WERI-Rb-1 (cell line): ENCODE measurements around the gene AP1B1.
"Not testable (repeated sequence)": the region's sequence is repeated elsewhere in the genome, so short reads cannot be mapped to it uniquely, and the experiment has no call there.

Source experiments
- DNase-seq: peaks from one replicate; pipeline ENCODE4 v3.0.0-alpha.2; 2020
- H3K27ac ChIP-seq: fragments of 250-450 bp; sonication (Bioruptor Pico); 2 replicates; pipeline ENCODE4 v1.5.1; 2020; ENCODE audit warnings: mild to moderate bottlenecking, moderate library complexity
- H3K27me3 ChIP-seq: fragments of 250-450 bp; sonication (Bioruptor Pico); 2 replicates; pipeline ENCODE4 v1.5.1; 2021; ENCODE audit warnings: mild to moderate bottlenecking, low read depth, moderate library complexity; ENCODE audit not compliant: insufficient read depth, severe bottlenecking
- H3K36me3 ChIP-seq: fragments of 250-450 bp; sonication (Bioruptor Pico); 2 replicates; pipeline ENCODE4 v1.5.1; 2020; ENCODE audit warnings: mild to moderate bottlenecking, moderate library complexity
- H3K4me3 ChIP-seq: 2 replicates; pipeline ENCODE4 v1.5.1; 2011; ENCODE audit warnings: low read depth, mild to moderate bottlenecking, control low read depth, low read length
- H3K9me3 ChIP-seq: fragments of 250-450 bp; sonication (Bioruptor Pico); 2 replicates; pipeline ENCODE4 v1.5.1; 2021; ENCODE audit warnings: mild to moderate bottlenecking, moderate library complexity; ENCODE audit not compliant: severe bottlenecking
- TF ChIP-seq, protein P1 (sequence below): IDR thresholded peaks from 2 replicates; pipeline ENCODE4 v1.5.1; 2011; ENCODE audit warnings: low read depth, mild to moderate bottlenecking, control low read depth, inconsistent platforms, low read length

Gene AP1B1

DNA sequence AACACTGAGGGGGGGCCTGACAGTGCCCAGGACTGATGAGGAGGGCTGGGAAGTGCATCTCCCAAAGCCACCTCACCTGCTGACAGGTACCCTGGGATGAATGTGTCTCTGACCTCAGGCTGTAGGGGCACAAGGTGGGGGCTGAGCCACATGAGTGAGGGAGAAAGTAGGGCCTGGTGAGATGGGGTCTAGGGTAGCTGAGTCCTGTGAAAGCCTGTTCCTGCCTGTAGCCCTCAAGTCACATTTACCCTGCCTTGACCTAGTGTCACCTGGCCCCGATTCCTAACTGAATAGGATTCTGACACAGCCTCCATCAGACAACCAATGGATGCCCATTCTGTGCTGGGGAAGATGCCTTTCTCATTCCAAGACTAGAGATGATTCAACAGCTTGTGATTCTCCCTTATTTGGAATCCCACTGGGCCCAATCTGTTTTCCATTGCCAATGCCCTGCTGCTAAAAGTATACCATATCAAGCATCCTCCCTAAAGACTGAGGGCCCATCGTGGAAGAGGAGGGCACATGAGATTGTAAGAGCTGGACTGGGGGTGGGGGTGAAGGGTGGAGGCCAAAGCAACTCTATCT is 38.9 kb upstream of the AP1B1 start:
- TF ChIP-seq, protein P1, sequence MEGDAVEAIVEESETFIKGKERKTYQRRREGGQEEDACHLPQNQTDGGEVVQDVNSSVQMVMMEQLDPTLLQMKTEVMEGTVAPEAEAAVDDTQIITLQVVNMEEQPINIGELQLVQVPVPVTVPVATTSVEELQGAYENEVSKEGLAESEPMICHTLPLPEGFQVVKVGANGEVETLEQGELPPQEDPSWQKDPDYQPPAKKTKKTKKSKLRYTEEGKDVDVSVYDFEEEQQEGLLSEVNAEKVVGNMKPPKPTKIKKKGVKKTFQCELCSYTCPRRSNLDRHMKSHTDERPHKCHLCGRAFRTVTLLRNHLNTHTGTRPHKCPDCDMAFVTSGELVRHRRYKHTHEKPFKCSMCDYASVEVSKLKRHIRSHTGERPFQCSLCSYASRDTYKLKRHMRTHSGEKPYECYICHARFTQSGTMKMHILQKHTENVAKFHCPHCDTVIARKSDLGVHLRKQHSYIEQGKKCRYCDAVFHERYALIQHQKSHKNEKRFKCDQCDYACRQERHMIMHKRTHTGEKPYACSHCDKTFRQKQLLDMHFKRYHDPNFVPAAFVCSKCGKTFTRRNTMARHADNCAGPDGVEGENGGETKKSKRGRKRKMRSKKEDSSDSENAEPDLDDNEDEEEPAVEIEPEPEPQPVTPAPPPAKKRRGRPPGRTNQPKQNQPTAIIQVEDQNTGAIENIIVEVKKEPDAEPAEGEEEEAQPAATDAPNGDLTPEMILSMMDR, result no peak
- H3K27ac ChIP-seq, result no peak overlapping the region
- no peaks in the 10 kb centered on the region for H3K9me3 ChIP-seq
- no peak overlapping the region for H3K4me3 ChIP-seq
- no peak for DNase-seq
- no peaks in the 10 kb centered on the region for H3K27me3 ChIP-seq
- H3K36me3 ChIP-seq, result no peaks in the 10 kb centered on the region

DNA sequence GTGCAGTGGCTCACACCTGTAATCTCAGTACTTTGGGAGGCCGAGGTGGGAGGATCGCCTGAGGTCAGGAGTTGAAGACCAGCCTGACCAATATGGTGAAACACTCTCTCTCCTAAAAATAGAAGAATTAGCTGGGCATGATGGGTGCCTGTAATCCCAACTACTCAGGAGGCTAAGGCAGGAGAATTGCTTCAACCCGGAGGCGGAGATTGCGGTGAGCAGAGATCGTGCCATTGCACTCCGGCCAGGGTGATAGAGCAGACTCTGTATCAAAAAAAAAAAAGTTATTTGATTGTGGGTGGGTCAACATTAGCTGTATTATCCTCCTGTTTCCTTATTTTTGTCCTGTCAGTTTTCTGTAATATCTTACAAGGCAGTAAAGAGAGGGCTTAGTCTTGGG is 38.1 kb upstream of the AP1B1 start:
- H3K27ac ChIP-seq, result no peak overlapping the region
- H3K9me3 ChIP-seq, result no peaks in the 10 kb centered on the region
- no peak for DNase-seq
- H3K4me3 ChIP-seq, result no peak overlapping the region
- no peaks in the 10 kb centered on the region for H3K27me3 ChIP-seq
- no peaks in the 10 kb centered on the region for H3K36me3 ChIP-seq
- TF ChIP-seq, protein P1, result no peak

GRCh38 chr22:29418704-29419103 is 30.3 kb upstream of the AP1B1 start:
- DNase-seq, H3K27me3 ChIP-seq, H3K9me3 ChIP-seq, H3K27ac ChIP-seq, H3K4me3 ChIP-seq, H3K36me3 ChIP-seq: not testable (repeated sequence)

DNA sequence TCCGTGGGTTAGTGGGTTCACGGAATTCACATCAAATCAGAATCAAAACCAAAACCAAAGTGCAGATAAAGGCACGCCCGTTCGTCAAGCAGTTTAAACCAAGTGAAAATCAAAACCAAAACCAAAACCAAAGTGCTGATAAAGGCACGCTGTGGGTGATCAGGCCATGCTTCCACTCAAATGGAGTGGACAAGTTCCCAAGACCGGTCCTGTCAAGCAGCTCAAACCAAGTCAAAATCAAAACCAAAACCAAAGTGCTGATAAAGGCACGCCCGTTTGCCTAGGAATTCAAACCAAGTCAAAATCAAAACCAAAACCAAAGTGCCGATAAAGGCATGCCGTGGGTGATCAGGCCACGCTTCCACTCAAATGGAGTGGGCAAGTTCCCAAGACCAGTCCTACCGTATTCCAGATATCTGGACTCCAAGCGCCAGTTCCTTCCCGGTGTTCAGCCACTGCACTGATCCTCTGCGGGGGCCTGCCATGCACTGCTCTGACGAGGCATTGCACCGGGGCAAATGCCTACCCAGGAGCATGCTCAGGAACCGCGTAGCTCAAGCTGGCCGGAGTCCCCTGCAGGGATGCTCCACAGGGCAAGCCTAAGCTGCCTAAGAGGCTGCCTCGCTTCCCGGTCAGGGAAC is 26.7 kb upstream of the AP1B1 start:
- H3K9me3 ChIP-seq, H3K4me3 ChIP-seq, DNase-seq, H3K36me3 ChIP-seq, H3K27ac ChIP-seq, H3K27me3 ChIP-seq: not testable (repeated sequence)

DNA sequence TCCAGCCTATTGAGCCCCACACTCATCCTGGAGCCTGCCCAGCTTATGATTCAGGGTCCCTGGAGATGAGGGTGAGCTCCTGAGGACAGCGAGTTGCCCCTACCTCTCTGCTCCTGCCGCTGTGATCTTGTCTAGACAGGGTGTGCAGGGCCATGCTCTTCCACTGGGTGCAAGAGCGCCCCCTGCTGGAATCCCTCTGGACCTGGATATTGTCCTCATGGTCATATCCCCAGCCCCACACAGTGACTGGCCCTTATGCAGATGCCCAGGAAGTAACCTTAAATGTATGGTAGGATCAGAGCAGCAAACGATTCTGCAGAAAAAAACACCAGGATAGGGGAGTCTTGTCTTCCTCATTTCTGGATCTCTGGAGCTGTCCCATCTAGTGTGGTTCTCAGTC is 24.4 kb upstream of the AP1B1 start:
- TF ChIP-seq, protein P1, result peak; percentile 55
- not testable (repeated sequence) for H3K27me3 ChIP-seq, H3K9me3 ChIP-seq, H3K36me3 ChIP-seq, H3K27ac ChIP-seq, H3K4me3 ChIP-seq
- DNase-seq, result peak; percentile 30

DNA sequence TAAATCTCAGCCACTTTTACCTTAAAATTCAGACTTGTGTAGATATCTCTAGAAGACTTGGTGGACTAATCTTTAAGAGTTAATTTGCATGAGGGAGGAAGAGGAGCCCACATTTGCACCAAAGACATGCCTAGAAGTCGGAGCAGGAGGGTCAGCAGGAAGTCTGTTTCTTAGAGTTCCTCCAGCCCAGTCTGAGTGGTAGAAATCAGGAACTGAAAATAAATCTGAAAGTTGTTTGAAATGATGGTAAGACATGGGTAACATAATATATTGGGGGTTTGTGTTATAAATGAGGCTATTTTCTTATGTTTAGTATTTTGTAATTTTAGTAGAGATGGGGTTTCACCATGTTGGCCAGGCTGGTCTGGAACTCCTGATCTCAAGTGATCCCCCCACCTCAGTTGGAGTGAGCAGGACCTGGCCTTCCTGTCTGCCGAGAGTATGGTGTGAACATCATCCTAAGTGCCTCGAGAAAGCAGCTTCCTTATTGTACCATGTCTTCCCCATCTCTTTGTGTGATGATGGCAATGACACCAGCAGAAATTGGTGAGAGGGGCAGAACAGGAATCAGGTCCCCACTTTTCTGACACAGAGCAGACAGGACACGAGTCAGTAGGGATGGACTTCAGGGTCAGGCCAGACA is 23.3 kb upstream of the AP1B1 start:
- DNase-seq, H3K27ac ChIP-seq, H3K36me3 ChIP-seq, H3K9me3 ChIP-seq, H3K4me3 ChIP-seq, H3K27me3 ChIP-seq: not testable (repeated sequence)

DNA sequence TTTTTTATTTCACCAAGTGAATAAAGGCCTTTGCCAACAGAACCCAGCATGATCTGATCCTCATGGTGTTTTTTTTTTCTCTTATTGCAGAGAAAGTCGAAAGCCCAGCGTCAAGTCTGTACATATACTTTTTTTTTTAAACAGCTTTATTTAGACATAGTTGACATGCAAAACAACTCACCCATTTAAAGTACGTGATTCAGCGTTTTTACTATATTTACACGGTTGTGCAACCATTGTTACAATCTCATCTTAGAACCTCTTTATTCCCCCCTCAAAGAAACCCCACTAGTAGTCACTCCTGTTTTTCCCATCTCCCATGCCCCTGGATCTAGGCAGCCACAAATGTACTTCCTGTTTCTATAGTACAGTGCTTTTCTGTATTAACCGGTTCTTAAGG is 20.6 kb upstream of the AP1B1 start:
- Histone ChIP-seq H3K27ac (no peak overlapping the region), H3K4me3 (no peak overlapping the region), H3K9me3 (no peaks in the 10 kb centered on the region), H3K36me3 (no peaks in the 10 kb centered on the region), H3K27me3 (no peaks in the 10 kb centered on the region)
- DNase-seq, result no peak
- TF ChIP-seq, protein P1, result no peak

GRCh38 chr22:29401538-29401937 is 13.2 kb upstream of the AP1B1 start:
- not testable (repeated sequence) for H3K27ac ChIP-seq, DNase-seq, H3K4me3 ChIP-seq, H3K36me3 ChIP-seq, H3K27me3 ChIP-seq, H3K9me3 ChIP-seq
